SK-MEL-5 (cell line): ENCODE results near the gene SRGAP1. TPM values are rescaled to one million over a fixed set of nuclear protein-coding genes. Genes with fewer than 3 reads are reported as not detected.
A peak's percentile ranks its signal among the peaks of the same experiment; 100 is the strongest.
"Not testable (repeated sequence)": the region's sequence is repeated elsewhere in the genome, so short reads cannot be mapped to it uniquely, and the experiment has no call there.

Experiments
- DNase-seq: peaks from one replicate; pipeline ENCODE4 v3.0.0-alpha.2; 2016; ENCODE audit warnings: low read depth, low spot score
- in situ Hi-C: cut with HindIII; loops from 2 replicates; pipeline ENCODE4 v1.10.0; 2016; ENCODE audit warnings: low sequenced_read_pairs, high pct_unique_total_duplicates, low pct_unique_long_range_greater_than_20kb
- total RNA-seq: library from RNA; depleted of rRNA; stranded (reverse); fragments of >200 nt; shearing (Covaris generic); gene quantifications from 2 replicates; pipeline ENCODE4 v1.2.3, GENCODE V29; 2014

The SRGAP1 gene
- total RNA-seq, 1 experiment from 2014 or later = 20.7 TPM

DNA sequence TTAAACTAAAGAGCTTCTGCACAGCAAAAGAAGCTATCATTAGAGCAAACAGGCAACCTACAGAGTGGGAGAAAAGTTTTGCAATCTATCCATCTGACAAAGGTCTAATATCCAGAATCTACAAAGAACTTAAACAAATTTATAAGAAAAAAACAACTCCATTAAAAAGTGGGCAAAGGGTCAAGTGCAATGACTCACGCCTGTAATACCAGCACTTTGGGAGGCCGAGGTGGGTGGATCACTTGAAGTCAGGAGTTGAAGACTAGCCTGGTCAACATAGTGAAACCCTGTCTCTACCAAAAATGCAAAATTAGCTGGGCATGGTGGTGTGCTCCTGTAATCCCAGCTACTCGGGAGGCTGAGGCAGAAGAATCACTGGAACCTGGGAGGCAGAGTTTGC is 322.1 kb downstream of the SRGAP1 start:
- DNase-seq, in situ Hi-C loops: not testable (repeated sequence)

- in situ Hi-C loops, DNase-seq: not testable (repeated sequence)
These were observed 322.5 kb downstream of the SRGAP1 start for GRCh38 chr12:64167041-64167440.

GRCh38 chr12:64170024-64170423 is 325.5 kb downstream of the SRGAP1 start:
- DNase-seq = peak; percentile 13
- in situ Hi-C loops = no loop called here

GRCh38 chr12:64170730-64171129 is 326.2 kb downstream of the SRGAP1 start:
- DNase-seq = no peak
- in situ Hi-C loops = no loop called here

DNA sequence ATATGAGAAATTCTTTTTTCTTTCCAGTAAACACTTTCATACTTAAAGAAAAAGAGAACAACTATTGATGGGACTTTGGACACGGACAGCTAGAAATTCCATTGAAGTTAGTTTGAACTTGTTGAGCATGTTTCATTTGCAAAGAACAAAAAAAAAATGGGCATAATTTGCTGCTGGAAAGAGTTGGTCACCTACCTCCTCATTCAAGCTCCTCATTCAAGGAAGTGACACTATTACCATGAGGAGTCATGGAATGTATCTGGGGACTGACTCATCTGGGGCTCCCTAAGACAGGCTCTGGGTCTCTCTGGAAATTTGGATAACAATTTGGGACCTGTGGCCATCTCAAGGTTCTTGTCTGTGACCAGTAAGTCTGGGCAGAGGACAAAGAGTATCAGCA is 327.2 kb downstream of the SRGAP1 start:
- no peak for DNase-seq
- in situ Hi-C loops = no loop called here

- no peak for DNase-seq
- in situ Hi-C loops = no loop called here
These were observed 327.9 kb downstream of the SRGAP1 start for GRCh38 chr12:64172143-64172970.

- DNase-seq = no peak
- in situ Hi-C loops = no loop called here
These were observed 329.0 kb downstream of the SRGAP1 start for GRCh38 chr12:64173456-64173855.

GRCh38 chr12:64175254-64175945 is 330.9 kb downstream of the SRGAP1 start:
- peak; percentile 48 for DNase-seq
- in situ Hi-C loops = no loop called here

- in situ Hi-C loops = no loop called here
- DNase-seq = no peak
These were observed 332.5 kb downstream of the SRGAP1 start for GRCh38 chr12:64177001-64177400.

DNA sequence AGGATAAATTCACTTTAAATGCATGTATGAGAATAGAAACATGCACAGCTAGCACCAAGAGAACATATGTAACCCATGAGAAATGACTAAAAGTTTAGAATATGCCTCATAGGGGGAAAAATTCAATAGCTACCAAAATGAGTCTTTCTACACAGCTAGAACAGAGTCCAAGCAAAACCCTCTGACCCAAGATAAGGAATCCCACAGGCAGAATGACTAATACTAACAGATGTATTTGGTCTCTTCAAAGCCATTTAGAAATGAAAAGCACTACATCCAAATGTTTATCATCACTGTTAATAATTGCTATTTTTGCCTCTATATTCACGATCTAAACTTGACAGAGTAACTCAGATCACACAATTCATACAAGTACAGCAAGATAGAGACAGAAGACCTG is 333.6 kb downstream of the SRGAP1 start:
- no peak for DNase-seq
- in situ Hi-C loops = no loop called here

GRCh38 chr12:64180951-64181350 is 336.5 kb downstream of the SRGAP1 start:
- DNase-seq = peak; percentile 84

DNA sequence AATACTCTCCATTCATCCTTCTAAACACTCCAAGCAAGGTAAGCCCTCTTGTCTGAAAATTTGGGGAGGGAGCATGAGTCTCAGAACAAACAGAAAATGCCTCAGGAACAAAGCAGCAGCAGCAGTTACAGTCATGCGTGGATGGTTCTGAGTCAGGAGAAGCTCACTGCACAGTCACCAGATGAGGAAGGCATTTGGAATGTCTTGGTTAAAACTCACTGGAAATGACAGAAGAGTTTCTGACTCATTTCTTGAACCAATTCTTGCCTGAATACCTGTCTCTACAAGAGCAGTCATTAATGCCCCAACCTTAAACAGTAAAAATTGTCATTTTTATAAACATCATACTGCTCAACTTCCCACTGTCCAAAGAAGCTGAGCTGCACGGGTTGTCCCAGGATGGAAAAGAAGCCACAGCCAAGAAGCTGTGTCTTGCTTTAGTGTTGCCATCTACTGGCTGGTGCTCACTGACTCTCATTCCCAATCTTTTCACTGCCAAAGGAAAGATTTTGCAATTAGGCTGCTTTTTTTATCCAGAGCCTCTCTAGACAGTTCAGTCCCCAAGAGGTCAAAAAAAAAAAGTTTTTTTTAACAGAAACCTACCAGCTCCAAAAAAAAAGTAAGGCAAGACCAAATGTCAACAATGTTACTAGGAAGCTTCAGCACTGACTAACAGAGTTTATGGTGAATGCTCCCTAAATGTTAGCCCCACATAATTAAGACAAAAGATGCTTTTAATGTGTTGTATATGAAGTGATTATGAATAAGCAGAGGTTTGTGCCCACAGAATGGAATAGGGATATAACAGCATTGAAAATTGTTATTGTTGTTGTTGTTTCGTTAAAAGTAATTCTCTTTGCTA is 337.2 kb downstream of the SRGAP1 start:
- peak; percentile 91 for DNase-seq
- in situ Hi-C loops = no loop called here

More at GRCh38 chr12:64180951-64181350, 336.5 kb downstream of the SRGAP1 start:
- in situ Hi-C loops = no loop called here

GRCh38 chr12:64184216-64184615 is 339.7 kb downstream of the SRGAP1 start:
- in situ Hi-C loops = no loop called here
- no peak for DNase-seq

GRCh38 chr12:64186789-64187188 is 342.3 kb downstream of the SRGAP1 start:
- in situ Hi-C loops = no loop called here
- no peak for DNase-seq

DNA sequence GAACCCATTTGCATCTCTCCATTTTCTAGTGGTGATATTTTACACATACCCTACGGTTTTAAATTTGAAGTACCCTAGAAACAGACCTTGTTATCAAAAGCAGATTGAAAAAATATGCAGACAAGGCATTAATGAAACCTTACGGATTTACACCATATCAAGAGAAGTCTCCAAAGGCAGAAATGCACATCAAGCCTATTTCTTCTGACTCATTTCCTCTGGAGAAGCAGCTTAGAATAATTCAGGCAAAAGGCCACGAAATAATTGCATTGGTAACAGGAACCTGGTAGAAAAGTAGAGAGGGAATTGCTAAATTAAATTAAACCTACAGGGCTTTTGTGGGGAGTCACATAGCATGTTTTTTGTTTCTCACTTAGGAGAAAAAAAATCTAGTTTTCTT is 342.9 kb downstream of the SRGAP1 start:
- in situ Hi-C loops = no loop called here
- no peak for DNase-seq

DNA sequence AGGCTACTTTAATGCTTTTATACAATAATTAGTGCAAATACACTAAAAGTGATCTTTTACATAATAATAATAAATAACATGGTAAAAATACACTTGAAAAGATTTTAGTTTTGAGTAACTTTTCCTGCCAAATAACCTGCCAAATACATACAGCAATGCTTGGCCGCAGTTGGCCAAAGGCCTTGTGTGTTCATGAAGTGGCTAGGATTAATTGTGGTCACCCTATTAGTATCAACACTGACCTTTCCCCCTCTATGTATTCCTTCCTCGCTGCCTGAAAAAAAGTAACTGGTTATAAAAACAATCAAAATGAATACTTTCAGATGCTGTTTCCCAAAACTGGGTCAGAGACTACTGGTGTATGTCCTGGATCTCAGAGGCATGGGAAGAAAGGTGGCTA is 343.3 kb downstream of the SRGAP1 start:
- in situ Hi-C loops = no loop called here
- no peak for DNase-seq

DNA sequence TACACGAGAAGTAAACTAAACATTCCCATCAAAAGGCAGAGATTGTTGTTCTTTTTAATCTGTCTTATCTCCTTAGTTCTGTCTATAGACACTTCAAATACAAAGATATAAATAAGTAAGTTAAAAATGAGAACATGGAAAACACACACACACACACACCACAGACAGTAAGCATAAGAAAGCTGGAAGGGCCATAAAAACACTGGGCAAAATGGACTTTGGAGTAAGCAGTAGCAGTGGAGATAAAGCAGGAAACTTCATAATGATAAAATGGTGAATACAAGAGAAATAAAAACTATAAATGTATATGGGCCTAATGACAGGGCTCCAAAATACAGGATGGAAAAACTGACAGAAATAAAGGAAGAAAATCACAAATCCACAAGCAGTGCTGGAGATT is 345.0 kb downstream of the SRGAP1 start:
- in situ Hi-C loops = no loop called here
- DNase-seq = no peak

DNA sequence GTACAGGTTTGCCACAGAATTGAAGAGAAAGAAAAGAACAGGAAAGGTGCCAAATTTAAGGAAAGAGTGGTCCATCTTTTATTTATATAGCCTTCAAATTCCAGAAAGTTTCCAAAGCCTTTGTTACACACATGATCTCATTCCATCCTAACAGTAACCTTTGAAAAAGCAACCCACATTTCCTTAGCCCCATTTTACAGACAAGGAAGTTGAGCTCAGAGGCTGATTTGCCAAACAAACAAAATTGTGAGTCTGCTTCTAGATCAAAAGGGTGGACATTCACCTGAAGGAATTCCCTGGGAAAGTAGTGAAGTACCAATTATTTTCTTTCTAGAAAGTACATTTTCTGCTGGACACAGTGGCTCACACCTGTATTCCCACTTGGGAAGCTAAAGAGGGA is 345.6 kb downstream of the SRGAP1 start:
- in situ Hi-C loops = no loop called here

More for the DNA sequence above, 345.6 kb downstream of the SRGAP1 start:
- DNase-seq = no peak
